Esophagus squamous epithelium (tissue), 4 donors: ENCODE data around the gene CELSR1.

ENCODE experiments used
- POLR2A ChIP-seq, 4 donors: fragments of 450-650 bp; IDR thresholded peaks; one replicate each; pipeline ENCODE4 v1.6.1; 2017; ENCODE audit warnings: antibody characterized with exemption in 4 of 4, mild to moderate bottlenecking in 4 of 4, moderate library complexity in 3 of 4
- TF ChIP-seq, protein P1 (sequence below), 6 experiments: fragments of 450-650 bp in 4 of 6; fragments of 200-600 bp in 2 of 6; sonication (generic) in 2 of 6; IDR thresholded peaks; one replicate each; pipeline ENCODE4 v1.5.1; 2016 to 2019; ENCODE audit warnings: antibody characterized with exemption in 6 of 6, mild to moderate bottlenecking in 4 of 6, moderate library complexity in 4 of 6

- TF ChIP-seq, protein P1, sequence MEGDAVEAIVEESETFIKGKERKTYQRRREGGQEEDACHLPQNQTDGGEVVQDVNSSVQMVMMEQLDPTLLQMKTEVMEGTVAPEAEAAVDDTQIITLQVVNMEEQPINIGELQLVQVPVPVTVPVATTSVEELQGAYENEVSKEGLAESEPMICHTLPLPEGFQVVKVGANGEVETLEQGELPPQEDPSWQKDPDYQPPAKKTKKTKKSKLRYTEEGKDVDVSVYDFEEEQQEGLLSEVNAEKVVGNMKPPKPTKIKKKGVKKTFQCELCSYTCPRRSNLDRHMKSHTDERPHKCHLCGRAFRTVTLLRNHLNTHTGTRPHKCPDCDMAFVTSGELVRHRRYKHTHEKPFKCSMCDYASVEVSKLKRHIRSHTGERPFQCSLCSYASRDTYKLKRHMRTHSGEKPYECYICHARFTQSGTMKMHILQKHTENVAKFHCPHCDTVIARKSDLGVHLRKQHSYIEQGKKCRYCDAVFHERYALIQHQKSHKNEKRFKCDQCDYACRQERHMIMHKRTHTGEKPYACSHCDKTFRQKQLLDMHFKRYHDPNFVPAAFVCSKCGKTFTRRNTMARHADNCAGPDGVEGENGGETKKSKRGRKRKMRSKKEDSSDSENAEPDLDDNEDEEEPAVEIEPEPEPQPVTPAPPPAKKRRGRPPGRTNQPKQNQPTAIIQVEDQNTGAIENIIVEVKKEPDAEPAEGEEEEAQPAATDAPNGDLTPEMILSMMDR (IDR thresholded peaks at IDR 0.05): no peak
- TF ChIP-seq POLR2A (IDR thresholded peaks at IDR 0.05): no peak
These were observed 112.9 kb downstream of the CELSR1 start for GRCh38 chr22:46424496-46424895.
